Measurements from ENCODE around the gene KLHDC3.
"Not testable (repeated sequence)": the region's sequence is repeated elsewhere in the genome, so short reads cannot be mapped to it uniquely, and the experiment has no call there.

The KLHDC3 gene

DNA sequence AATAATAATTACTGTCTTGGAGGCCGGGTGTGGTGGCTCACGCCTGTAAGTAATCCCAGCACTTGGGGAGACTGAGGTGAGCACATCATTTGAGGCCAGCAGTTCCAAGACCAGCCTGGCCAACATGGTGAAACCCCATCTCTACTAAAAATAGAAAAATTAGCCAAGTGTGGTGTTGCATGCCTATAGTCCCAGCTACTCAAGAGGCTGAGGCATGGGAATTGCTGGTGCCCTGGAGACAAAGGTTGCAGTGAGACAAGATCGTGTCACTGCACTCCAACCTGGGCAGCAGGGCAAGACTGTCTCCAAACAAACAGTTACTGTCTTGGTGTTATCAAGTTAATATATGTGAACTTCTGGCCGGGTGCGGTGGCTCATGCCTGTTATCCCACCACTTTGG, 12.3 kb downstream of the KLHDC3 start:
- Histone ChIP-seq H3K4me1 (ENCODE audit: insufficient read depth, low read length) (no peaks in the 10 kb centered on the region), H3K9ac (ENCODE audit: low read depth, low read length) (no peak overlapping the region), H3K36me3 (ENCODE audit: insufficient read depth, low read length) (peaks cover 45% of the 10 kb centered on the region), H3K9me3 (ENCODE audit: control insufficient read depth, insufficient read depth, low read length) (no peaks in the 10 kb centered on the region)

DNA sequence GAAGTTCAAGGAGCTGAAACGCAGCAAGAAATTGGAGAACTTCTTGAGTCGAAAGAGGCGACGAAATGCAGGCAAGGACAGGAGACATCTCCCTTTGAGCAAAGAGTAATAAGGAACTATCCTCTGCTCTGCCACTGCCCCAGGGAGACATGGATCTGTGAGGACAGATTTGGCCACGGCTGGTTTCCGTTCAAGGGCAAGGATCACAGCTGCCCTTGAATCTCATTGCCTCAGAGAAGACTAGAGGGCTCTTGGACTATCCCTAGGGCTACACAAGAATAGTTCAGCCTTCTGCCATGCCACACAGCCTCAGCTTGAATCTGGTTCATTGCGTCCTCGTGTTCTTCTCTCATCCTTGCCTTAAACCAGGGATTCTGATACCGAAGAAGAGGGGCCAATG, 15.1 kb downstream of the KLHDC3 start:
- Histone ChIP-seq H3K9me3 (ENCODE audit: control insufficient read depth, insufficient read depth, low read length) (no peaks in the 10 kb centered on the region), H3K4me1 (ENCODE audit: insufficient read depth, low read length) (no peaks in the 10 kb centered on the region), H3K36me3 (ENCODE audit: insufficient read depth, low read length) (peaks cover 52% of the 10 kb centered on the region), H3K9ac (ENCODE audit: low read depth, low read length) (no peak overlapping the region)

DNA sequence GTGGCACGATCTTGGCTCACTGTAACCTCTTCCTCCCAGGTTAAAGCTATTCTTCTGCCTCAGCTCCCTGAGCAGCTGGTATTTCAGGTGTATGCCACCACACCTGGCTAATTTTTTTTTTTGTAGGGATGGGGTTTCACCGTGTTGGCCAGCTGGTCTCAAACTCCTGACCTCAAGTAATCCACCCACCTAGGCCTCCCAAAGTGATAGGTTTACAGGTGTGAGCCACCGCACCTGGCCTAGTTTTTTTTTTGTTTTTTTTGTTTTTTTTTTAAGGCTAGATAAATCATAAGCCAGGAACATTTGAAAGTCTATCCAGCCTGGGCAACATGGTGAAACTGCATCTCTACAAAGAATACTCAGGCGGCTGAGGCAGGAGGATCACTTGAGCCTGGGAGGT, 18.3 kb downstream of the KLHDC3 start:
- peaks cover 28% of the 10 kb centered on the region for H3K36me3 ChIP-seq (ENCODE audit: insufficient read depth, low read length)
- H3K9me3 ChIP-seq (ENCODE audit: control insufficient read depth, insufficient read depth, low read length): no peaks in the 10 kb centered on the region
- H3K4me1 ChIP-seq (ENCODE audit: insufficient read depth, low read length): no peaks in the 10 kb centered on the region
- no peak overlapping the region for H3K9ac ChIP-seq (ENCODE audit: low read depth, low read length)

DNA sequence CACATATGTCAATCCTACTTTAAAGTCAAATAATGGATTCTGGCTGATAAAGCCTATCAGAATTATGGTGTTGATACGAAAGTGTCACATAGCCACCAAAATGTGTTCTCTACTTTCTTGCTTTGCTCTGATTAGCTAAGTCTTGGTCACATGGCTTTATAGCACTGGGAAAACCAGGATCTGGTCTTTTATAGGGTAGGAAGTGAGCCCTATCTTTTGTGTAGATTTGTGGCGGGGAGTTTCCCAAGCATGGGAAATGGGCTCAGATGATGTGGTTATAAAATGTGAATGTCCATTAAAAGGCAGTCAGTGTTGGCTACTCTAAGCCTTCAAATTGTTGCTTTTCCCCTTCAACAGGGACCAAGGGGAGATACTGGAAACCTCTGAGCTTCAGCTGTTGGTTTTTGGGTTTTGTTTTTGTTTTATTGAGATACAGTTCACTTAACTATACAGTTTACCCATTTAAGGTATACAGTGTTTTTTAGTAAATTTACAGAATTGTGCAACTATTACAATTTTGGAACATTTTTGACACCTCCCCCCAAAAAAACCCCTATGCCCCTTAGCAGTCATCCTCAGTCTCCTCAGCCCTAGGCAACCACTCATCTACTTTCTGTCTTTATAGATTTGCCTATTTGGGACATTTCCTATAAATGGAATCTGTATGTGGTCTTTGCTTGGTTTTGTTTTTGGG, 19.6 kb downstream of the KLHDC3 start:
- H3K9me3 ChIP-seq (ENCODE audit: control insufficient read depth, insufficient read depth, low read length): no peaks in the 10 kb centered on the region
- H3K36me3 ChIP-seq (ENCODE audit: insufficient read depth, low read length): peaks cover 24% of the 10 kb centered on the region
- no peak overlapping the region for H3K9ac ChIP-seq (ENCODE audit: low read depth, low read length)
- H3K4me1 ChIP-seq (ENCODE audit: insufficient read depth, low read length): no peaks in the 10 kb centered on the region

DNA sequence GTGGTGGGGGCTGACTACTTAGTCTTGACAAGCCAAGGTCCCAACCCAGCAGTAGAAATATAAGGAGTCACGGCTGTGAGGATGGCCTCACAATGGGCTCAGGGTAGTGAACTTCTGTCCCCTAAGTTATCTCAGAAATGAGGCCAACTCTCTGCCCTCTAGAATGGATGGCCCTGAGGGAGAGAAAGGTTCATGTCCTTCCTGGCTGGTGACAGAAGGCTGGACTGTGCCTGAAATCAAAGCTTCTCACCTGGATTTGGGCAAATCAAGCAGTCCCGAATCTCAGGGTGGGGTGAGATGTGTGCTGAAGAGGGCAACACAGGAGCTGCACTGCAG, 20.1 kb downstream of the KLHDC3 start:
- Histone ChIP-seq H3K9ac (ENCODE audit: low read depth, low read length) (no peak overlapping the region), H3K9me3 (ENCODE audit: control insufficient read depth, insufficient read depth, low read length) (no peaks in the 10 kb centered on the region), H3K4me1 (ENCODE audit: insufficient read depth, low read length) (no peaks in the 10 kb centered on the region), H3K36me3 (ENCODE audit: insufficient read depth, low read length) (peaks cover 19% of the 10 kb centered on the region)

DNA sequence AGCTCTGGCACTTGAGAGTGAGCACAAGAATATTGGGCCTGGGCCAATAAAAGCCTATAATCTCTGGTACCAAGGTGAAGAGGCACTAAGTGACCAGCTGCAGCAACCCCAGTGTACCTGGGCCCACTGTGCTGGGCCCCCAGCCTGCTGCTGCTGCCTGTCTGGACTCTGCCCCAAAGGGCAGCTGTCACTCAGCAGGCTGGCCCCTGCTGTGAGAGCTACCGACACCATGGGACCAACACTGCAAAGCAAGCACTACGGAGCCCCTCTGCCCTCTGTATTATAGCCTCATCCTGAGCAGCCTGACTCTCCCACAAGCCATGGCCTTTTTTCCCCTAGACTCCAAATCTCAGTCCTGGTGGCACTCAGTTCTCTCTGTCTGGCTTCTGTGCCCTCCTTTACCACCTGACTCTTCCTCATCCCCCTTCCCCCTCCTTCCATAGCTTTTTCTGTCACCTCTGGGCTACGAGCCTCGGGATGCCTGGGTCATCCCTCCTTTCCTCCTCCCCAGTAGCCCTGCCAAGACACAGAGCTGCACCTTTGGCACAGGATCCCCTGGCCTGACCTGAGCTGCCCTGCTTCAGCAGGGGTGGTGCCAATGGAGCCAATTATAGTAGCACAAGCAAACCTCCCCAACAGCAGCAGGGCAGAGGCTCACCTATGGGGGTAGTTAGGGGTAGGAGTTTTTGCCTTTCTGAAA, 21.6 kb downstream of the KLHDC3 start:
- Histone ChIP-seq H3K9ac (ENCODE audit: low read depth, low read length) (no peak overlapping the region), H3K36me3 (ENCODE audit: insufficient read depth, low read length) (peaks cover 13% of the 10 kb centered on the region), H3K9me3 (ENCODE audit: control insufficient read depth, insufficient read depth, low read length) (no peaks in the 10 kb centered on the region), H3K4me1 (ENCODE audit: insufficient read depth, low read length) (no peaks in the 10 kb centered on the region)

DNA sequence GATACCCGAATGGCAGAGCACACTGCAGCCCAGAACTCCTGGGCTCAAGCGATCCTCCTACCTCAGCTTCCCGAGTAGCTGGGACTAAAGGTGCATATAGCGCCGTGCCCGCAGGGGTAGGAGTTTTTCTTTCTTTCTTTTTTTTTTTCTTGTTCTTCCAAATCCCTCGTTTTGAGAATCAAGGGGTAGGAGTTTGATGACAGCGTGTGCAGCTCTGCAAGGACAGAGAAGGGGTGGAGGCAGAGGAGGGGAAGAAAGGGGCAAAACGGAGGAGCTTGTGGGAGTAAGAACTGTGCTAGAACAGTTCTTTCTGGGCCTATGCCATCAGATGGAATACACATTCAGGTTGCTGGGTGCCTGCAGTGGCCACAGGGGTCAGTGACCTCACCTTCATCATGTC, 22.7 kb downstream of the KLHDC3 start:
- Histone ChIP-seq H3K9ac (ENCODE audit: low read depth, low read length) (no peak overlapping the region), H3K9me3 (ENCODE audit: control insufficient read depth, insufficient read depth, low read length) (no peaks in the 10 kb centered on the region), H3K4me1 (ENCODE audit: insufficient read depth, low read length) (no peaks in the 10 kb centered on the region), H3K36me3 (ENCODE audit: insufficient read depth, low read length) (peaks cover 13% of the 10 kb centered on the region)

DNA sequence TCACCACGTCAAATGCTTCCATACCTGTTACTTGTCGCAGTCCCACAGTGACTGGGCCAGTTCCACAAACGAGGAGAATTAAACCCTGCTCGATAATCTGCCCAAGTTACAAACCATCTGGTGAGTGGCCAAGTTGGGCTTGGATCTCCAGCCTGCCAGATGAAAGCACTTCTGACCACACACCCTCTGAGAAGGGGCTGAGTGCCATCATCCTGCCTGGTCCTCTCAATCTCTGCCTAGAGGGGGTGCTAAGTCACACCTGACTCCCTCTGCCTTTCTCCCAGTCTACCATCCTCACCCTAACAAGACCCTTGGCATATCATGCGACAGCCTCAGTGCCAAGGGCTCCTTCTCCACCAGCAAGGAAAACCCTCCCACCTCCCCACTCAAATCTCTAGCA, 23.1 kb downstream of the KLHDC3 start:
- H3K36me3 ChIP-seq (ENCODE audit: insufficient read depth, low read length): peaks cover 10% of the 10 kb centered on the region
- no peak overlapping the region for H3K9ac ChIP-seq (ENCODE audit: low read depth, low read length)
- no peaks in the 10 kb centered on the region for H3K4me1 ChIP-seq (ENCODE audit: insufficient read depth, low read length)
- H3K9me3 ChIP-seq (ENCODE audit: control insufficient read depth, insufficient read depth, low read length): no peaks in the 10 kb centered on the region

DNA sequence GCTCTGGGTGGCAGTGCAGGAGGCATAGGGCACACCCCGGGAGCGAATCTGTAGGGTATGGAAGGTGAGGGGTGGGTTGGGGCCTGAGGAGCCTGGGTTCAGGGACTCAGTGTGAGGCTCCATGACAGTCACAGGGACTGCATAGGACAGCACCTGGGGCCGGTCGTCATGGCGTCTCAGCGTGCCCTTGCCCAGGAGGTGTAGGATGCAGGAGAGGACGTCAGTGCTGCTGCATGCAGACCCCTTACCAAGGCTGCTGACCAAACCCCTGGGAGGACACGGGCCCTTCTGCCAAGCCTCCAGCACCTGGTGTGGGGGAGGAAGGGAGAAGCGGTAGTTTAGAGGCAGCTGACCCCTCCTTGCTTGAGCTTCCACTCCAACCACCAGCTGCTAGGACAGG, 23.7 kb downstream of the KLHDC3 start:
- Histone ChIP-seq H3K36me3 (ENCODE audit: insufficient read depth, low read length) (peaks cover 8% of the 10 kb centered on the region), H3K9me3 (ENCODE audit: control insufficient read depth, insufficient read depth, low read length) (no peaks in the 10 kb centered on the region)

DNA sequence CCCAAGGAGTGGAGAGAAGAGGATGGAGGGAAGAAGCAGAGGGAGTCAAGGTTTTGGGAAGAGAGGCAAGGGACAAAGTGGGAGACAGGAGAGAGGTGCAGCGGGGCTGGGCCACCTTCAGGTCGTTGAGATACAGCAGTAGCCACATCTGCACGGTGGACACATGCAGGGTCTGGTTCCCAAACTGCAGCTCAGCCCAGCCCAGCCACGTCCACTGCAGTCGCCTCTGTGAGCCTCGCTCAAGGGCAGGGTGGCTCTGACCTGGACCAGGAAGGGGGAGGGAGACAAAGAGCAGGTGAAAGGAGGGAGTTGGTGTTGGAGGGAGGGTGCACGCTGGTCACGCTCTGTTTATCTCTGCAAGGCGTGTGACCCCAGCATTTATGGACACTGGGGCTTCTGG, 24.7 kb downstream of the KLHDC3 start:
- no peak overlapping the region for H3K9ac ChIP-seq (ENCODE audit: low read depth, low read length)
- H3K9me3 ChIP-seq (ENCODE audit: control insufficient read depth, insufficient read depth, low read length): no peaks in the 10 kb centered on the region
- no peaks in the 10 kb centered on the region for H3K4me1 ChIP-seq (ENCODE audit: insufficient read depth, low read length)
- H3K36me3 ChIP-seq (ENCODE audit: insufficient read depth, low read length): peaks cover 4% of the 10 kb centered on the region; the same call in 1 of the 2 replicates

More for the DNA sequence above, 23.7 kb downstream of the KLHDC3 start:
- Histone ChIP-seq H3K4me1 (ENCODE audit: insufficient read depth, low read length) (no peaks in the 10 kb centered on the region), H3K9ac (ENCODE audit: low read depth, low read length) (no peak overlapping the region)

DNA sequence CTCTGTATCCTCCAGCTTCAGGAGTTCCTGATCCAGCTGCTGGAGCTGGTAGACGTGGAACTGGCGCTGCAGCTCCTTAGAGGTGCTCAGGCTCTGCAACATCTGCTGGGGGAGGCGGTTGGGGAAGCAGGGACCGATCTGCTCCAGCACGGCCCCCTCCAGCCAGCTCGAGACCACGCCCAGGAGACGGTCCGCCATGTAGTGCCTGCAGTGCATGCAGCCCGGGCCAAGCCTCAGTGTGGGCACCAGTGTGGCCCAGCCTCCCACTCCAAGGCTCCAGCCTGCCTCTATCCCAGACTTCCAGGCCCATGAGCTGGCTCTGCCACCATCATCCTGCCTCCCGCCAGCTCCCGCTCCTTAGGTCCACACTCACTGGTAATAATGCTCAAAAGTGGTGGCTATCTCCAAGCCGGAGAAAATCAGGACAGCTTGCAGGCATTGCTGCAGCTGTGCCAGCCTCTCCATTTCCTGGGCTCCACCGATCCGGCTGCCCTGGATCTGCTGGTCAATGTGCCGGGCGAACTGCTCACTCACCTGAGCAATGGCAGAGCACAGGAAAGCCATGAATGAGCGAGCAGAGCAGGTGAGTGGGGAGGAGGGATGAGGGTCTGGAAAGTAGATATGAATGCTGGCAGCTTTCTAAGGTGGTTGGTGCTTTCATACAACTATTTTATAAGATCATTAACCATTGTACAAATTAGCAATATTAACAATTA, 26.7 kb downstream of the KLHDC3 start:
- H3K9me3 ChIP-seq (ENCODE audit: control insufficient read depth, insufficient read depth, low read length): no peaks in the 10 kb centered on the region
- no peak overlapping the region for H3K9ac ChIP-seq (ENCODE audit: low read depth, low read length)
- no peaks in the 10 kb centered on the region for H3K4me1 ChIP-seq (ENCODE audit: insufficient read depth, low read length)
- H3K36me3 ChIP-seq (ENCODE audit: insufficient read depth, low read length): peaks cover 4% of the 10 kb centered on the region; the same call in 1 of the 2 replicates

DNA sequence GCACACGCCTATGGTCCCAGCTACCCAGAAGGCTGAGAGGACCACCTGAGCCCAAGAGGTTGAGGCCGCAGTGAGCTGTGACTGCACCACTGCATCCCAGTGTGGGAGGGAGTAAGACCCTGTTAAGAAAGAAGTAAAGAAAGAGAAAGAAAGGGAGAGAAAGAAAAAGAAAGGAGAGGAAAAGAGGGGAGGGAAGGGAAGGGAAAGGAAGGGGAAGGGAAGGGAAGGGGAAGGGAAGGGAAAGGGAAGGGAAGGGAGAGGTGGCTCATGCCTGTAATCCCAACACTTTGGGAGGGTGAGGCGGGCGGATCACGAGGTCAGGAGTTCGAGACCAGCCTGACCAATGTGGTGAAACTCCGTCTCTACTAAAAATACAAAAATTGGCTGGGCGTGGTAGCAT, 27.4 kb downstream of the KLHDC3 start:
- not testable (repeated sequence) for H3K4me1 ChIP-seq (ENCODE audit: insufficient read depth, low read length); H3K9me3 ChIP-seq (ENCODE audit: control insufficient read depth, insufficient read depth, low read length); H3K36me3 ChIP-seq (ENCODE audit: insufficient read depth, low read length); H3K9ac ChIP-seq (ENCODE audit: low read depth, low read length)

DNA sequence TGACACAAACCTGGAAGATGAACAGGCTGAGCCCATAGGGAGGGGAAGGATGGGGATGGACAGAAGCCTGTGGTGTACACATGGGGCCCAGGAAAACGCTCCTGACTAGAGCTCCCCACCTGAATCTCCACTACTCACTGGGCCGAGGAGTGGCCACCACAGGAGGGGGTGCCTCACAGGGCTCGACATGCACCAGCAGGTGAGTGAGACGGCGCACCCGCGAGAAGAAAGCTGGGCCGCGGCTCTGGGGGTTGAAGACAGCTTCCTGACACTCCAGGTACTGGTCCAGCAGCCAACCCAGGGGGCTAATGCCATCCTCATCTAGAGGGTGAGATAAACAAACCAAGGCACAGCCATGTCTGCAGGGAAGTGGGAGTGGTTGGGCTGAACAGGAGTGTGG, 29.3 kb downstream of the KLHDC3 start:
- peaks cover under 1% of the 10 kb centered on the region for H3K36me3 ChIP-seq (ENCODE audit: insufficient read depth, low read length)
- H3K9ac ChIP-seq (ENCODE audit: low read depth, low read length): no peak overlapping the region
- no peaks in the 10 kb centered on the region for H3K4me1 ChIP-seq (ENCODE audit: insufficient read depth, low read length)
- no peaks in the 10 kb centered on the region for H3K9me3 ChIP-seq (ENCODE audit: control insufficient read depth, insufficient read depth, low read length)

DNA sequence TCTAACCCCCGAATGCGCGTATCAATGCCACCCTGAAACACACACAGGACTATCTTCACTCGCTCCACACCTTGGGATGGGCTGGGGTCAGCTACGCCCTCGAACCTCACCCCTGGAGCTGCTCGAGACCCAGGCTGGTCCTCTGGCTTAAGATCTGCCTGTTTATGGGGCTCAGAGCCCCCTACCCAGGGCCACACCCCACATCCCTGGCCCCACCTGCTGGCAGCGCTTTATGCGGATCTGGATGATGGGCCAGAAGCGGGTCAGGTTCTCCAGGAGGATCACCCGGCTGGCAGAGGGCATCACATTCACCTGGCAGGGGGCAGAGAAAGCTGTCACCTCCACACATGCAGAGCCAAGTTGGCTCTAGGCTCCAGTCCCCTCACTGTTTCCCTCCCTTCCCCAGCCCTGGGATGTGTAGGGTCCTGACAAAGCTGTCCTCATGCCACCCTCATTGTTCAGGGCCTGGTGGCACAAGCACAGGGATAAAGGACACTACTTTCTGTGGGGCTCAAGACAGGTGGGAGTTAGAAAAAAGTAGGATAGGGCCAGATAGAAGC, 31.4 kb downstream of the KLHDC3 start:
- H3K36me3 ChIP-seq (ENCODE audit: insufficient read depth, low read length): peaks cover 6% of the 10 kb centered on the region
- no peak overlapping the region for H3K9ac ChIP-seq (ENCODE audit: low read depth, low read length)

DNA sequence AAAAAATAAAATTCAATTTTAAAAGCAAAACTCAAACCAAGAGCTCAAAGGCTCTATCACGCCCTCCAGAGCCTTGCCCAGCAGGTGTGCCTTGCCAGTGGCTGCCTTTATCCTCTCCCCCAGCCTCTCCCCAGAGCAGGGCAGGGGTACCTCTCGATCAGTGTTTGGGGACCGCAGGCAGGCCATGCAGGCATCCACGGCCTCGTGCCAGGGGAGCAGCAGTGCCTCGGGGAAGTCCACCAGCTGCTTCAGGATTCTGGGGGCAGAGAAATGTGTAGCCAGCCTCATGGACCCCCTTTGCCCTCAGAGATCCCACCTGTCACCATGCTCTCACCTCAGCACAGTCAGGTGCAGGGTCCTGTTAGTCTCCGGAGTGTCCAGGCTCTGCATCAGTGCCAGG, 33.9 kb downstream of the KLHDC3 start:
- Histone ChIP-seq H3K9me3 (ENCODE audit: control insufficient read depth, insufficient read depth, low read length) (no peaks in the 10 kb centered on the region), H3K4me1 (ENCODE audit: insufficient read depth, low read length) (peaks cover 5% of the 10 kb centered on the region; the same call in 1 of the 2 replicates), H3K36me3 (ENCODE audit: insufficient read depth, low read length) (peaks cover 6% of the 10 kb centered on the region), H3K9ac (ENCODE audit: low read depth, low read length) (no peak overlapping the region)

More for the DNA sequence above, 31.4 kb downstream of the KLHDC3 start:
- Histone ChIP-seq H3K9me3 (ENCODE audit: control insufficient read depth, insufficient read depth, low read length) (no peaks in the 10 kb centered on the region), H3K4me1 (ENCODE audit: insufficient read depth, low read length) (no peaks in the 10 kb centered on the region)

Data from ES-I3 (cell line).